CD4-positive, alpha-beta T cell treated with Interleukin-6 at 100 ng/mL for 8 hours (primary cell): ENCODE data around the gene ELOB.

Source experiments
- DNase-seq: peaks from one replicate; pipeline ENCODE4 v3.0.0-alpha.2; 2020; ENCODE audit warnings: mixed read lengths, low spot score

The ELOB gene

GRCh38 chr16:2810651-2811050 lies 33.6 kb upstream of the ELOB start:
- no peak for DNase-seq

- no peak for DNase-seq
Measured at GRCh38 chr16:2809149-2809760, 32.2 kb upstream of the ELOB start.

GRCh38 chr16:2808181-2808580 lies 31.1 kb upstream of the ELOB start:
- no peak for DNase-seq

DNA sequence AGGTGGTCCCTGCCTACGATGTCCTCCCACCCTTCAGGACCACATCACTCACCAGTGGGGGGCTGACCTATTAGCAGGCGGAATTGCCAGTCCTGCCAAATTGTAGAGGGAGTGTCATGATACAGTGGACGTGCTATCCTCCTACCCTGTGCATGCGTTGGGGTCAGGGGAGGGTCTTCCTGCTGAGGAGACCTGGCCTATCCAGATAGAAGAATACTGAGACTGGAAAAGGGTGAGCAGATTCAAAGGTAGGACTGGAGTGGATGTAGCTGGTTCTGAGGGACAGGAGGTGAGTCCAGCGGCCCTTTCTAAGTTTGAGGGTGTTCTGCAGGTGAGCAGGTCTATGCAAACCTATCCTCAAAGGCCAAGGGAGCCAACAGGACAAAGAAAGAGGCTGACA lies 29.2 kb upstream of the ELOB start:
- DNase-seq: no peak

DNA sequence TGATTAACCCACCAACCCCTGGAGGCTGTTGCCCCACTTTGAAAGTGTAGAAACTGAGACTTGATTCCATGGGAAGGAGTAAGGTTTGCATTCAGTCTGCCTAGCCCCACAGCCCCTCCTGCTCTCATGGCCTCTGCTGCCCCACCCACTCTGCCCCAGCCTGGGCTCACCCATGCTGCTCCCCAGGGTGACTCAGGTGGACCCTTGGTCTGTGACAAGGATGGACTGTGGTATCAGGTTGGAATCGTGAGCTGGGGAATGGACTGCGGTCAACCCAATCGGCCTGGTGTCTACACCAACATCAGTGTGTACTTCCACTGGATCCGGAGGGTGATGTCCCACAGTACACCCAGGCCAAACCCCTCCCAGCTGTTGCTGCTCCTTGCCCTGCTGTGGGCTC lies 27.6 kb upstream of the ELOB start:
- no peak for DNase-seq

GRCh38 chr16:2803545-2804195 lies 26.6 kb upstream of the ELOB start:
- DNase-seq: no peak

- no peak for DNase-seq
Measured at GRCh38 chr16:2799859-2800226, 22.8 kb upstream of the ELOB start.

GRCh38 chr16:2799205-2799858 lies 22.3 kb upstream of the ELOB start:
- no peak for DNase-seq

- no peak for DNase-seq
Measured at GRCh38 chr16:2798723-2799204, 21.7 kb upstream of the ELOB start.

DNA sequence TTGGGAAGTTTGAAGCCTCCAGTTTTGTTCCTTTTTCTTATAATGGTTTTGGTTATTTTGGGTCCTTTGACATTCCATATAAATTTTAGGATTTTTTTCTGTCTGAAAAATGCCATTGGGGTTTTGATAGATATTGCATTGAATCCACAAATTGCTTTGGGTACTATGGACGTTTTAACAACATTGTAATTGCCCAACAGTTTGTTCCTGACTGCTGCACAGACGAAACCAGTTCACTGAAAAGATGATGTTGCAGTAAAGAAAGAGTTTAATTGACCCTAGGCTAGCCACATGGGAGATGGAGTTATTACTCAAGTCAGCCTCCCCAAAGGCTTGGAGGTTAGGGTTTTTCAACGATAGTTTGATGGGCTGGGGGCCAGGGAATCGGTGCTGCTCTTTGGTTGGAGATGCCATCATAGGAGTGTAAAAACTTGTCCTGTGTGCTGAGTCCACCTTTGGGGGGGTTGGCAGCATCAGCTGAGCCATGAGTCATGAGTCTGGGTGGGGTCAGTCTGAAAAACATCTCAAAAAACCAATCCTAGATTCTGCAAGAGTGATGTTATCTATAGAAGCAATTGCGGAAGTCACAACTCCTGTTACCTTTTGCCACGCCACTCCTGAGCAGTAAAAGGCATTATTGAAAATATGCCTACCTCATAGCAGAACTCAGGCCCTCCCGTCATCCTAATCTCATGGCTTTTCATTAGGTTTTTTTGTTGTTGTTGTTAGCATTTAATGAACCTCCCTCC lies 18.5 kb upstream of the ELOB start:
- DNase-seq: no peak

- DNase-seq: no peak
Measured at GRCh38 chr16:2792940-2793339, 15.9 kb upstream of the ELOB start.

DNA sequence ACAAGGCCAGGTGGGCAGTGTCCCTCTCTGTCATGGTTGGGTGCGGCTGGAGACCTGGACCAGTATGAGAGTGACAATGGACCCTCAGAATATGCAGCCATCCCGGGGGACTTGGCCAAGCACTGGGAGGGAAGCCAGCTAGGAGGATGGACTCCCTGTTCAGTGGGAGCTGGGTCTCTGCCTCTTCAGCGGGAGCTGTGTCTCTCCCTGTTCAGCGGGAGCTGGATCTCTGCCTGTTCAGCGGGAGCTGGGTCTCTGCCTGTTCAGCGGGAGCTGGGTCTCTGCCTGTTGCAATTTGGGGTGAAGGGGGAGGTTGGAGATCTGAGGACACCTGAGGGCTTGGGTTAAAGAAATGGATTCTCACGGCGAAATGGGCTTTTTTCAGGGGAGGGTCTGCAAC lies 14.1 kb upstream of the ELOB start:
- no peak for DNase-seq

DNA sequence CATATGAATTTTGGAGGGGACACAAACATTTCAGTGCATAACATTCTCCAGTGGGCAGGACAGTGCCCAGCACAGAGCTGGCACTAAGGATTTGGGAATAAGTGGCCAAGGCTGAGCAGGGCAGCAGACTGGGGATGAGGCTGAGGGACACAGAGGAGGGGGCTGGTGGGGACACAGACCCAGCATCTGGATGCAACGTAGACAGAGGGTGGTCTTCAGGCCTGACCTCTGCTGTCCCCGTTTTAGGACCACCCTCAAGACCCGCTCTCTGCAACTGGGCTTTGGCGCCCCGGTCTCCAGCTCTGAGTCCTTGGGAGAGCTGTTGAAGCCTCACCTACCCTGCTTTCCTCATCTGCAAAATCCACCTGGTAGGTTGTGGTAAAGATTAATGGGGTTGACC lies 13.6 kb upstream of the ELOB start:
- no peak for DNase-seq

GRCh38 chr16:2787961-2788360 lies 10.9 kb upstream of the ELOB start:
- DNase-seq: no peak

GRCh38 chr16:2787406-2787805 lies 10.3 kb upstream of the ELOB start, which contains the start of gene PRSS33:
PRSS33 (minus strand) TSS chr16:2787560; CDS start chr16:2786547, 1,013 bp downstream.
- DNase-seq: no peak

DNA sequence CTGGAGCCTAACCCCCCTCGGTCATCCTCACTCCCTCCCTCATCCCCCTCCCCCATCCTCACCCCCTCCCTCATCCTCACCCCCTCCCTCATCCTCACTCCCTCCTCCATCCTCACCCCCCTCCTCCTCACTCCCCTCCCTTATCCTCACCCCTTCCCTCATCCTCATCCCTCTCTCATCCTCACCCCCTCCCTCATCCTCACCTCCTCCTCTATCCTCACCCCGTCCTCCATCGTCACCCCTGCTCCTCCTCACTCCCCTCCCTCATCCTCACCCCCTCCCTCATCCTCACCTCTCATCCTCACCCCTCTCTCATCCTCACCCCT lies 9.7 kb upstream of the ELOB start:
- DNase-seq: no peak

GRCh38 chr16:2786061-2786825 lies 9.2 kb upstream of the ELOB start:
- DNase-seq: no peak

DNA sequence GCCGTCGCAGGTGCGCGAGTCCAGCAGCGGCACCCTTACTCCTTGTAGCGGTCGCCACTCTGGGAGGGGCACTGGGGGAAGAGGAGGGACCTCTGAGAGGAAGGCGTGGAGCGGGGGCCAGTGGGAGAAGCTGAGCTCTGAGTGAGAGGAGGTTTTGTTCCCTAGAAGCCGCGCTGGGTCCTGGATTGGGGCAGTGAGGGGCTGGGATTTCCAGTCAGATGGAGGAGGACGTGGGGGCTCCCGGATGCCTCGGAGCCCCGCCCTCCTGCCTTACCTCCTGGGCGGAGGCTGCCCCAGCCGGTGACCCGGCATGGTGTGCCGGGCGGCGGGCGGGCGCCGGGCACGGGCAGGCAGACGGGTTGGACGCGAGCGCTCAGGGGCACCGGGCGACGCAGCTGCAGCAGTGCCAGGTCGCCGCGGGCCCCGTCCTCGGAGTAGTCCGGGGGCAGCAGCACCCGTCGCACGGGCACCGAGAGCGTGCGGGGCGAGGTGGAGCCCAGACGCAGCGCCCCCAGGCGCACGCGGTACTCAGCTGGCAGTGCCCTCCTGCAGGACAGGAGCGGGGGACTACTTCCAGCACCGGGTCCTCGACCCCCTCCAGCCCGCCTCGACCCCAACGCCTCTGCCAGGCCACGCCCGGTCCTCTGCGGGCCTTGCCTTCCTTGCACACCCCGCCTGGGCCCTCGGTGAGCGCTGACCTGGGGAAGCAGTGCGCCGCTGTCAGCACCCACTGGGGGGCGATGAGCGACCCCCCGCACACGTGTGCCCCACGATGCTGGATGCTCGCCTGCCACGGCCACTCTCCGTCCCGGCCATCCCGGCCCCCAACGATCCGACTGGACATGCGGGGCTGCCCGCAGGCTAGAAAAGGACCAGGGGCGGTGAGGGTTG lies 8.3 kb upstream of the ELOB start:
- peak; percentile 17 for DNase-seq

DNA sequence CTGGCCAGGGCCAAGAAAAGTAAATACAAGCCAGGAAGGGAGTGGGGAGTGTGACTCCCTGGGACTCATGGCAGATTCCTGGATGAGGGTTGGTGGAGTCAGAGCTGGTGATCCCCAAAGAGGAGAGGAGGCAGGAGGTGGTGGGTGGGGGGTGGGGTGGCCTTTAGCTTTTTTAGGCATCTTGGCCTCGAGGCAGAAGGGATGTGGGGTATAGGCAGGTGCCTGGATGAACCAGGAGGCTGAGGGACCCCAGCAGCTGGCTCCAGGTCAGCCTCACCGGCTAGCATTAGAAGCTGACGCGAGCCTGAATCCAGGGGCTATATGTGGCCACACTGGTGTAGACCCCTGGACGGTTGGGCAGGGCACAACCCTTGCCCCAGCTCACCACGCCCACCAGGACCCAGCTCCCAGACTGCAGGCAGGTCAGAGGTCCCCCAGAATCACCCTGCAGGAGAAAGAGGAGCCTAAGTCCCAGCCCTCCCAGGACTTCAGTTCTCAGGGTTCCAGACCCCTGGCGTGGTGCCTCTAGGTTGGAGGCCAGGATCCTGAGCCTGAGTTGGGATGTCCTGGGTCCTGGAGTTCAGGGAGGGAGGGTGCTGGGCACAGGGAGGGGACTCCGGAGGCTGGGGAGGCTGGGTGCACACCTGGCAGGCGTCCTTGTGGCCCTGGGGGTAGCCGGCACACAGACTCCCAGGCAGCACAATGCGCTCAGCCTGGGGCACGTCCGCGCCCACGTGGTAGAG lies 7.4 kb upstream of the ELOB start:
- DNase-seq: no peak

DNA sequence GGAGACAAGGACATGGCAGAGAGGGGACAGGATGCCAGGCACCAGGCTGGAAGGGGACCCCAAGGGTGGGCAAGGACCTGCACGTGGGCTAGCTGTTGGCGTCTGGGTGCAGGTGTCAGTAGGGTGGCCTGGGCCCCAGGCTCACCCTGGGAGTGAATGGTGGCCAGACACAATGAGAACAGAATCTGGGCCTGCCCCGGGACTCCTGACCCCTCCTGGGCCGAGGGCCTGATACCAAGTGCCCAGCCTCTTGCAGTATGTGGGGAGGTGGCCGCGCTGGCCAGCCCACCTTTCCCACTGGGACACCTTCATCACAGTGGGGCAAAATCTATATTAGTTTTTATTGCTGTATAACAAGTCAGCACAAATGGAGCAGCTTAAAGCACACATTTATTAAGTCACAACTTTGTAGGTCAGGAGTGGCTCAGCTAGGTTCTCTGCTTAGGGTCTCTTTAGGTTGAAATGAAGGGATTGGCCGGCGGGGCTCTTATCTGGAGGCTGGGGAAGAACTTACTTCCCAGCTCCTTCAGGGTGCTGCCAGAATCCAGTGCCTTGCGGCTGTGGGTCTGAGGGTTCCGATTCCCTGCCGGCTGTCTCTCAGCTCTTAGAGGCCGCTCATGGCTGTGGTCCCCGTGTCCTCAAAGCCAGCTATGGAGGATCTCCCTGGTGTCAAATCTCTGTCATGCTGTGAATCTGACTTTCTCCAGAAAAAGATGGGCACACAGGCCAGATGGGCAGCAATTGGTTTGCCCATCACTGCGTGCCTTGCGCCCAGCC lies 6.7 kb upstream of the ELOB start:
- no peak for DNase-seq
